ENCODE measurements around the gene THAP11.

DNA sequence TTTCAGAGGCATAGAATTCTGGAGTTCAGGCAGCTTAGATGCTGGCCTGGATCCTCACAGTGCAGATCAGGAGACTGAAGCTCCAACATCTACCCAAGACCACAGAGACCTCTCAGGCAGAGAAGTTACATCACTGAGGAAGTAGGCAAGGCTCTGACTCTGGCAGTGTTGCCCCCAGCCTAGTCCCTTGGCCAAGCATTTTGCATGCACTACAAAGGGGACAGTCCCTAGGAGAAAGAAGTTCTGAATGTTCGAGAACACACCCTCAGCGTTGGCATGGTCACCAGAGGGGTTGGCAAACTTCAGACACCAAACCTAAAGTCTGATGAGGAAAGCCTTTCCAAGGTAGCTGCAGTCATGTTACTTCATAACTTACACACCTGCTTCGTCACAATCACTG is 38.2 kb upstream of the THAP11 start:
- no peak for TF ChIP-seq POLR2A (IDR thresholded peaks at IDR 0.05)
- TF ChIP-seq, protein P1, sequence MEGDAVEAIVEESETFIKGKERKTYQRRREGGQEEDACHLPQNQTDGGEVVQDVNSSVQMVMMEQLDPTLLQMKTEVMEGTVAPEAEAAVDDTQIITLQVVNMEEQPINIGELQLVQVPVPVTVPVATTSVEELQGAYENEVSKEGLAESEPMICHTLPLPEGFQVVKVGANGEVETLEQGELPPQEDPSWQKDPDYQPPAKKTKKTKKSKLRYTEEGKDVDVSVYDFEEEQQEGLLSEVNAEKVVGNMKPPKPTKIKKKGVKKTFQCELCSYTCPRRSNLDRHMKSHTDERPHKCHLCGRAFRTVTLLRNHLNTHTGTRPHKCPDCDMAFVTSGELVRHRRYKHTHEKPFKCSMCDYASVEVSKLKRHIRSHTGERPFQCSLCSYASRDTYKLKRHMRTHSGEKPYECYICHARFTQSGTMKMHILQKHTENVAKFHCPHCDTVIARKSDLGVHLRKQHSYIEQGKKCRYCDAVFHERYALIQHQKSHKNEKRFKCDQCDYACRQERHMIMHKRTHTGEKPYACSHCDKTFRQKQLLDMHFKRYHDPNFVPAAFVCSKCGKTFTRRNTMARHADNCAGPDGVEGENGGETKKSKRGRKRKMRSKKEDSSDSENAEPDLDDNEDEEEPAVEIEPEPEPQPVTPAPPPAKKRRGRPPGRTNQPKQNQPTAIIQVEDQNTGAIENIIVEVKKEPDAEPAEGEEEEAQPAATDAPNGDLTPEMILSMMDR (IDR thresholded peaks at IDR 0.05) = no peak
- no peak for TF ChIP-seq EP300 (IDR thresholded peaks at IDR 0.05; ENCODE audit: low read depth)

Data from transverse colon (tissue), 3 donors.